Fibroblast of peridontal ligament (primary cell): ENCODE measurements around the gene NR5A2.

ENCODE experiments used
- DNase-seq: peaks from one replicate; pipeline ENCODE4 v3.0.0-alpha.2; 2010; ENCODE audit errors: extremely low read depth

The NR5A2 gene

DNA sequence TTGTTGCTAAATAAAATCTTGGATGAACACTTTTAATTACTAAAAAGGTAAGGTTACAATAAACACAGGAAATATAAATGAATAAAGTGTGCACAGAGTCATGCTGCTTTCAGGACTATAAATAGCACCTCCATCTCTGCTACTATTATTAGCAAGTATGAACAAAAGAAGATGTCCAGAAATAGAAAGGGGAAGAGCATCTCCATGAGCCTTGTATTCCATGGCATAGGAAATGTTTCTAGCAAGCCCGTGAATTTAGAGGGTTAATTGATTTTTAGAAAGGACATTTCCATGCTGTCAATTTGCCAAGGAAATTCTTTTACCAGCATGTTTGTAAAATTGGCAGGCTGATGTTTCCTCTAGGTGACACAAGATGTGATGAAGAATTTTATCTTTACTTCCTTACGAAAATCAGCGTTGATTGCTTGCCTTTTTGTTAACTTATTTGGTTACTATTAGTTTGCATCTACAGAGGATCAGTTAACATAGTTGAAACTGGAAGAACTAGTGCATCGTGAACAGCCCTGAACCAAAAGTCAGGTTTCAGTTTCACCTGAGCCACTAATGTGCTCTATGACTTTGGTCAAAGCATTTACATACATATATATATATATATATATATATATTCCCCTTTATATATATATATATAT lies 45.3 kb downstream of the NR5A2 start:
- DNase-seq, result no peak

DNA sequence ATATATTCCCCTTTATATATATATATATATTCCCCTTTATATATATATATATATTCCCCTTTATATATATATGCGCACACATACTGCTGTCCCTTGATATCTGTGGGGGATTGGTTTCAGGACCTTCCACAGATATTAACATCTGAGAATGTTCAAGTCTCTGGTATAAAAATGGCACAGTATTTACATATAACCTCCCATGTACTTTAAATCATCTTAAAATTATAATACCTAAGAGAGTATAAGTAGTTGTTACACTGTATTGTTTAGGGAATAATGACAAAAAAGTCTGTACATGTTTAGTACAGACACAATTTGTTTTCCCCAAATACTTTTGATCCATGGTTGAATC lies 45.8 kb downstream of the NR5A2 start:
- DNase-seq, result no peak

DNA sequence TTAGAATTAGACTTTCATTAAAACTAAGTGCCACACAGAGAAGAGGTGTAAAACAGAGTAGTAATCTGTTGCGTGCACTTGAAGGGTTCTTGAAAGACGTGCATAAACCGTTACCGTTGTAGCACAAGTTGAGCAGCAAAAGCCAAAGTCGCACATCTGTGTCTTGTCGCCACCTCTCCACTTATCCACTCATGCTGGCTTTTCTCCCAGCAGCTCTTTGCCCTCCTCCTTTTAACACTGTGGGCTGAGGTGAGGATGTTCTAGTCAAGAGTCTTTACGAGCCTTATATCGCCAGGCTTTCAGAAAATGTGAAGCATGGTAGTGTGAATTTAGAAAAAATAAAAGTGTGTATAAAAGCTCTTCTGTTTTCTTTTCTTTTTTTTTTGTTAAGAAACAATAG lies 48.0 kb downstream of the NR5A2 start:
- DNase-seq, result no peak

DNA sequence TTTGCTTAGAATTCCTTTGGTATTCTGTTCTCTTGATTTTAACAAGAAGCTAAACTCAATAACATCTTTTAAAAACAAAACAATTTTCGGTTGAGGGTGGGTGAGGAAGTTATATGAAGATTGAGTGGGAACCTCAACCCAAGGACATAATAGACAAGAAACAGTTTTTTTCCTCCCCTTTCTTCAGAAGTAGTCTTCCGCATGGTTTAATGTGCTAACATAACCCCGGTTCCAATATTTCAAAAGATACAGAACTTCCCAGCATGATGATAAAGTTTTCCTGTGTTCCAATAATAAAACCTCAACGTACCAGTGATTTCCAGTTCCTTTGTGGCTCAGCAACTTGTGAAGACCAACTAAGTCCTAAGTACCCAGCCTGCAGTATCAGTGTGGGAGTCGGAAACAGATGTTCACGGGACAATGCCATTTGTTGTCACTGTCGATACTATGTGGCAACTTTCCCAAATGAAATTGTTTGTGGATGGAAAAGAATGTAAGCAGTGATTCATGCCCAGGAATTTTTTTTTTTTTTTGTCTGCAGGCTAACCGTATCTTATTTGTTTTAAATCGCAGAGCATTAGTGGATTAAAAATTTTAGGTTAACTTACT lies 48.5 kb downstream of the NR5A2 start:
- peak; percentile 89 for DNase-seq

DNA sequence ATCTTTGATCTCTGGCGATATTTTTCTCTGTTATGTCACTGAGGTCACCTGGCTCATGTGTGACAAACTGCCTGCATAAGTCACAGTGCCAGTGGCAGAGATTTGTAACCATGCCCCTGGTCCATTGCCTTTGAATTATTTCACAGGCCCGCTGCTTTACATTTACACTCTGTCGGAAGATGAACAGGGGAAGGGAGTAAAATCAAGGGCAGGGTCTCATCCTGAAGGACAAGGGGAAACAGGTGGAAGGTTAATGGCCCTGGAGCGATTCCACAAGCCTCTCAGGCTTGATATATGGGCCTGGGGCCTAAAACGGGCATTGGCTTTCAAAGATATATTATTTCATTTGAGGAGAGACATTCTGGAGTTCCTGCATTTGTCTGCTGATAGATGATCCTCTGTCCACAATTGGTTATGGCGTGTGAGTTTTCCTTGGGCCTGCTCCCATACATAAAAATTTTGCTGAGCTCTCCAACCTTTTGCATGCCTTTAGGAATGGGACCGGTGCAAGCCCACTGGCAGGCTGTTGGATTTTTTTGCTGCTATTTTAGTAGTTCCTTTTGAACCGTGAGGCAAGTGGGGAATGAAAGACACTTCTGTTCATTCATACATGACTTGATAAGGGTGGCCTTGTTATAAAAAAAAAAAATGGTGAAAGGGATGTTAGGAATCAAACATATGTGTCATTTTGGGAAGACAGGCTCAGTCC lies 51.9 kb downstream of the NR5A2 start:
- DNase-seq, result no peak

DNA sequence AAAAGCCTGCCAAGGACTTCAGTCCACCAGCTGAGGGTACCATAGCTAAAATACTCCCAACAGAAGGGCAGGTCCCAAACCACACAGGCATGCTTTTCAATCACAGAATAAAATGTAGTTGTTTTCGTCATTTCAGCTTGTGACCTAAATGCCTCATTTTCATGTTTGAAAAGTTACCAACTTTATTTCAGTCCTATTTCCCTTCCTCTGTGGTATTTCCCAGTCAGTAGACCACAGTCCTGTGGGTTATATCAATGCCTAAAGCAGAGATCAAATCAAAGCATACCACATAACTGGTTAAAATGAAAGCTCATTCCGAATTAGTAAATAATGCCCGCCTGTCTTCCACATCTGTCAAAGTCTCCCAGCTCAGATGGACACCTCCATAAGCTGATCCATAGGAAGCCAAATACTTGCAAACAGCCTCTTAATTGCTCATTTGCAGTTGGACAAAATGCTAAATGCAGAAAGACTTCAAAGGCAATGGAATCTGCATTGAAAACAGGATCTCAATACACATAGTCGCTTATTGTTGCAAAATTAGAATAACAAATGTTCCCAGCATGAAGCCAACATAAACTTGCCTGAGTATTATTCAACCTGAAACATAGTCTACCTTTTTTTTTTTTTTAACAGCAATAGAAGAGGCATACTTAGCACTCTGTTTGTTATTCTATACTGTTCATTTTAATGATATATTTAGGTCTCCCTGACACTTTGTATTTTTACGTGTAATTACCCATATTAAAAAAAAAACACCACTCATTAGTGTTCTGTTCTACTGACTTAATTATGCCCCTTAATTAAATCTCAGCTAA lies 53.9 kb downstream of the NR5A2 start:
- DNase-seq, result peak; percentile 67

DNA sequence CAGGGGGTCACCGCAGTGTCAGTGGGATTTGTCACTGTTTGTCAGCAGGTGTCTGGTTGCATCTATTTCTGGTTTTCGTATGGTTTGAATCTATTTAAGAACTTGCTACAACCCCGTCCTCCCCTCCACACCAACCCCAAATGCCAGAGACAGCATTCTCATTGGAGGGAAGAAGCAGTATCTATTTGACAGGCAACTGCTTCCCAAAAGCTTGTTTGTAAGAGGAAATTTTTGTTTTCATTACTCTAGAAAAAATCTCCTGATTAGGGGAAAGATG lies 54.4 kb downstream of the NR5A2 start:
- no peak for DNase-seq

DNA sequence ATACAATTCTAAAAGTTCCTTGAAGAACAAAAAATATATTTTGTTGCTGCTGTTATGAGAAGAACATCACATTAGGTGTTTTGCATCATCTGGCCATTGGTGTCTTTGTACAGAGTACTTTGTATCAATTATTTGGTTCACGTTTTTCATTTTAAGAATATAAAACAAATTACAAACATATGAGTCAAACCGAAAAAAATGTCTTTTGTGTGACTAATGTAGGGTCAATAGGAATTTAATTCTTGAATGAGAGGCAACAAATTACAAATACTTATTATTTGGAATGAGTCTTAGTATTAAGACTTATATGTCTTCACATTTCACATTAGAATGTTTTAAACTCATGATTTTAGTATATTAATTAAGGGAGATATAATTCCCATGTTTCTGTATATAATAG lies 54.8 kb downstream of the NR5A2 start:
- DNase-seq, result no peak

DNA sequence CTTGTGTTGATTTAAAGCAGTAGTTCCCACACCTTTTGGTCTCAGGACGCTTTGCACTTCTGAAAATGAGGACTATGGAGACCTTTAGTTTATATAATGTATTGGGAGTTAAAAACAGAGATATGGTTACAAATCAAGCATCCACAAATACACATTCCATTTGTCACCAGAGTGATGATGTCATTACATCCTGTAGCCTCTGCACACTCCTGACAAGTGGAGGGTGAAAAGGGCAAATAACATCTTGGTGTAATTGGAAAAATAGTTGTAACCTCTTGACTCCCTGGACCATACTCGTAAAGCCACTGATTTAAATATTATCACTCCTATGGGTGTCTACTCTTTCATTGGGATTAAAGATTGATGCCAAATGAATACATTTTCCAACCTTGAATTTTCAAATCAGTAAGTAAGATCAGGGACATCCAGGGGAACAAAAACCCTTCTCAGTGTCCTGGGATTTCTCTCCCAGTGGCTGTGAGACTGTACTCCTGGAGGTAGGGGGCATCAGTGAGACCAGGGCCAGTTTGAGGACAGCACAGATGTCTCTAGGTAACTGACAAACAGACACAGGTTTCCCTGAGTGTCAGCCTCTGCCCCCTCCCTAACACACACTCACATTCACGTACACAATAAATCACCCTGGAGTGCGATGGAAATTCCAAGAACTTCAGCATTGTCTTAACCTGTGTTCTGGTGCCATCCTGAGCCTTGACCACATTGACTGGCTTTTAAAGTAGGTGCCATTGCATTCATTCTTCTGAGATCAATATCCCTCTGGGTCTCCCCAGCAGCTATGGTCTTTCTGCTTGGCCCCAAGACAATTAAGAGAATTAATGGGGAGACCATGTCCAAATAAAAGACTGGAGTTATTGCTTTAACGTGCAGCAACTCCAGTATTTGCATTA lies 63.0 kb downstream of the NR5A2 start:
- DNase-seq, result peak; percentile 15

DNA sequence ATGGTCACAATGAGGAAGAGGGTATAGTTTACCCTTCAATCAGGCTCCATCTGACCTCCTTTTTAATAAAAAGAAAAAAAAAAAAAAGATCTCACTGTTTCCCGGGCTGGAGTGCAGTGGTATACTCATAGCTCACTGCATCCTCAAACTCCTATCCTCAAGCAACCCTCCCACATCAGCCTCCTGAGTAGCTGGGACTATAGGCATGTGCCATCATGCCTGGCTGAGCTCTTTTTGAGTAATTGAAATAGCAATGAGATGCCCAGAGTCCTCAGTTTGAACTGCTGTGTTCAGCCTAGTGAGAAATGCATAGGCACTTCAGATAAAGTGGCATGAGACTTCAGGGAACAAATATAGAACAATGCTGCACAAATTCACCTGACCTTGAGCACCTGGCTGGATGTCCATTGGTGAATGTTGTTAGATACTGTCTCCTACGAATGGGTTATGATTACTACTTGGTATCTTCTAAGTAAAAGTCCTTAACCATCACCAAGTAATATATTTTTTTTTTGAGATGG lies 67.6 kb downstream of the NR5A2 start:
- DNase-seq, result no peak

DNA sequence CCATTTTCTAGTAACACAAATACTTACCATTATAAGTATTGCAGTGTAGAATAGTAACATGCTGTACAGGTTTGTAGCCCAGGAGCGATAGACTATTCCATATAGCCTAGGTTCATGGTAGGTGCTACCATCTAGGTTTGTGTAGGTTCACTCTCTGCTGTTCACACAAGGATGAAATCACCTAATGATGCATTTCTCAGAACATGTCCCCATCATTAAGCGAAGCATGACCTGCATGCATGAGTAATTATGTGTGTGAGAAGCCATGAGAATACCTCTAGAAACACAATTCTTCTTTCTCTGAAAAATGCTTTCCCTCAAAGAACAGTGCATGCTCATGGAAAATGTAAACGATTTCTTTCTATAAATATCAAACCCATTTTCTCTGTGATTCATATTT lies 69.3 kb downstream of the NR5A2 start:
- no peak for DNase-seq

DNA sequence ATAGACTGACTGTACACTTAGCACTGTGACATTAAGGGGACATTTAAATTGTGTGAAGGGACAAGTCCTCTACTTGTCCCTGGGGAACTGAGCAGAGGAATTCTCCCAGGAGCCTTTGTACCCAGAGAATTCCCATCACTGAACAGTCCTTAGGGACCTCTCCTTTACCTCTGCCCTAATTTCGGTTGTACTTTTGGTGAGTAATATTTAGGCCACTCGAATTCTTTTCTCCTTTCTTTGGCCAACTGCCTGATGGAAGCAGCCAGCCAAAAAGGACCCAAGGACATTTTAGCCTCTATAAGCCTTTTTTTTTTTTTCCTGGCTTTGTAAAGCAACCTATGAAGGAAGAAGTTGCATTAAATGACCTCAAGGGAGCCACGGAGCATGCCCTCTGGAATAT lies 71.5 kb downstream of the NR5A2 start:
- peak; percentile 37 for DNase-seq

DNA sequence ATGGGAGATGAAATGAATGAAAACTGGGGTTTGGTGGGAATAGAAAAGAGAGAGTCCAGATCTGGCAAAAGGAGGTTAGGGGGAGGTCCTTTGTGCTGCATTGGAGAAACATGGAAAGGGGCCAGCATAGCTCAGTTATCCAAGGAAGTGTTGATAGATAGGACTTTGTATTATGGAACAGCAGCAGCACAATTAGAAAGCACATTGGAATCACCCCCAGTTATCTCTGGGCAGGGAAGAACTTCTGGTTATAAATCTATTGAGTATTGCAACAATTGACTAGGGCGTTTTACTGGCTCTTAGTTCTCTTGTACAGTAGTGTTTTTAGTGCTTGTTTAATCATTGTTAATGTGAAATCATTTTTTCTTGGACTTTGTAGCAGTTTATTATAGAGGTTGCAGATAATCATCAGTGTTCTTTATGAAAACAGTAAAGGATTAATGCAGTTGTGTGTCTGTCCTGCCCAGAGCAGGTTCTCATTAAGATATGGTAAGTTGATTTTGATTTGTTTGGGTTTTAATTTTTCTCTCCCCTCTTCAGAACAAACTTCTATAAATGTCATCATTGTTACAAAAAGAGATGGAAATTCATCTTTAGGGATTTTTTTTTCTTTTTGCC lies 76.6 kb downstream of the NR5A2 start:
- no peak for DNase-seq

DNA sequence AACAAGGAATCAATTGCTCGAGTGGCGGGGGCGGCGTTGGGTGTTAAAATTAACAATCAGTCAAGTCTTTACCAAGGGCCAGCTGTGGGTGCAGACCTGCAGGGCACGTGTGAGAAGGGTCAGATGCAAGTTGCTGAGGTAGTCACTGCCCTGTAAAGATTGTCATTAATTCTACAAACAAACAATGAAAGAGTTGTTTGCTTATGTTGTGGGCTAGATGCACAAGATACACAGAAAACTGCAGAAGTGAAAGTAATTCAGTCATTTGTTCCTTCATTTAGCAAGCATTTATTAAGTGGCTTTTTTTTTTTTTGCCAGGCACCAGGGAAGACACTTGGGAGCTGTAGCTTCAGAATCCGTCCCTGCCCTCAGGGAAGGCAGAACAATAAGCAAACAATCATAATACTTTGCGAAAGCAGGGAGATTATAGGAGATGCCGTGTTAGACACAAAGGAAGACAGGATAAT lies 79.5 kb downstream of the NR5A2 start:
- DNase-seq, result peak; percentile 12

DNA sequence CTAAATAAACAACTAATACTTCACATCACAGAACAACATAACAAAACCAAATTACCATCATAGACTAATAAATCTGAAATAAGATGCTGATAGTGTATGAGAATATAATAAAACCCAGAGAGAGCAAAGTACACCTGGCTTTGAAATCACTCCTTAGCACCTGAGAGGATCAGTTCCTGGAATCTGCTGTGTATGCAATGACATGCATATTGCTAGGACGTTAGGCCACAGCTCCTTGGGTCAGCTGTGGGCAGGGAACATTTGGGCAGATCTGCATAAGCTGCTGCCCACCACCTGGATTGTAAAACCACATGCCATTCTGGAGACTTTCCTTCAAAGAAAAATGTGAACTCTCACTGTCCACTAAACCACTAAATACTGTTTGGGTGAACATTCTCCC lies 81.1 kb downstream of the NR5A2 start:
- DNase-seq, result no peak

DNA sequence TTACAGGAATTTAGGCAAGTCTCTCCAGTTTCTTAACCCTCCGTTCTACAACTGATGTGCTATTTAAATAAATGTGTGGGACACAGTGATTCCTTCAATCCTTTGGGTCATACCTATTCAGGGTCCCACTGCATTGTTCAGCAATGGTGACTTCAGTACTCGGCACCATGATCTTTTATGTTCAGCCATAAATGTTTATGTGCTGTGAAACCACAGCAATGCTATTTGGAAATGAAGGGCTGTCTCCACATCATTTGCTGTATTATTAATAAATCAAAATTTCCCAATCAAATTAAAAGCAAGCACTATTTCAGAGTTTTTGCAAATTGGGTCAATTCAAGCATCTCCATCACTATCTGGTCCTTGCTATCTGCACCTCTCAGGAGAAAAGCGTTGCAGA lies 84.8 kb downstream of the NR5A2 start:
- DNase-seq, result no peak

DNA sequence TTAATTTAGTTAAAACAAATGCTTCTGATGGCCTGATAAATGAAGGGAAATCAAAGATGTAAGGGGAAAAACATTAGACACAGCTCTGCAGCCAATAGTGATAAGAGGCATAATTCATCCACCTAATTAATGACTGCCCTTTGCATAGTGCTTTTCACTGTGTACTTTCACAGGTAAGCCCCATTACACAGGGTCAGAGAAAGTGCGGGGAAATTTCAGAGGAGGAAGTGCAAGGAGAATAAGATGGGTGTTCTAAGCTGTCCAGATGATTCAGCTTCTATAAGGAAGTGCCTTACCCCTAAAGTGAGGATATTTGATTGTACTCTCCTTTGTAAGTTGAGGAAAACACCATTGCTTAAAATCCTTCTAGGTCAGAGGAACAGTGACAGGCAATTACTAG lies 88.0 kb downstream of the NR5A2 start:
- DNase-seq, result no peak

DNA sequence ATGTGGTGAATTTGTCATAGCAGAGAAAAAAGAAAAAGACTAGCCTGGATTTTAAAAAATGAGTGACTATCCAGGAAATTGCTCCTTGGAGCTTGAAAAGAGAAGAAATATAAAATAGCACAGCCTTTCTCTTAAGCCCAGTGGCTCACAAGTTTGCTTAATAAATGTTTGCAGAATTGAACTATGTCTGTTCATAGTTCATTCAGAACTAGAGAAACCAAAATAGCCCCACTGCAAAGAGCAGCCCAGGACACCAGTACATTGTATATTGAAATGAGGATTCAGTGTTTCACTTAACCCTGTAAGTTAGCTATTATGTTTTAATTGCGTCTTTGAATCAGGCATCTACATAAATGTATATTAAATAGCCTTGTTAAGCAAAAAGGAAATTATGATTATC lies 88.8 kb downstream of the NR5A2 start:
- DNase-seq, result no peak

DNA sequence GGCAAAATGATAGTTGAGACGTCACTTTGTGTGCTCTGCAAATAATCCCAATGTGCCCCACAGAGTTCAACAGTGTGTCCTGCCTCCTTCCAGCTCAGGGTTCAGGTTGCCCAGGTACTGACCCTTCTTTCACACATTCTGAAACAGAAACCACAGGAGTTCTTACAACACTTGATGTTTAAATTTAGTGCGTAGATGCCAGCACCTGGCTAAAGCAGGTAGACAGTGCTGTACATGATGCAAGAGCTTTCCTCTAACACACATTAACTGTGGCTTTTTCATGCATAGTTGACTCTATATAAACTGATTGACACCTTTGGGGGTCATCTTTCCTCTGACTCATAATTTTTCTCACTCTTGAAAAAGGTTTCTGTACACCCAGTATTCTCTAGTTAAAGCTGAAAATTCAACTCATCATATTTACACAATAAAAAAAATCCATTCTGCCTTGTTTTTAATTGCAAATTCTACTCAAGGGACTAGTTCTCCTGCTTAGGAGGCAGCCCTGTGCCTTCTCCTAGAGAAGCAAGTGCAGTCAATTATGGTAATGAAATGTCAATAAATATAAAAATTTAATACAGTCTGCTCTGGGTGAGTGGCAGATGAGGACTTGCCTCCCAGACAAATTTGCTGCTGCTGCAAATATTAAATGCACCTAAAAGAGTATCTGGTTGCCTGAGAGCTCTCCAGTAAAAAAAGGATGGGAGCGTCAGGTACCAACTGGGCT lies 91.4 kb downstream of the NR5A2 start:
- no peak for DNase-seq

DNA sequence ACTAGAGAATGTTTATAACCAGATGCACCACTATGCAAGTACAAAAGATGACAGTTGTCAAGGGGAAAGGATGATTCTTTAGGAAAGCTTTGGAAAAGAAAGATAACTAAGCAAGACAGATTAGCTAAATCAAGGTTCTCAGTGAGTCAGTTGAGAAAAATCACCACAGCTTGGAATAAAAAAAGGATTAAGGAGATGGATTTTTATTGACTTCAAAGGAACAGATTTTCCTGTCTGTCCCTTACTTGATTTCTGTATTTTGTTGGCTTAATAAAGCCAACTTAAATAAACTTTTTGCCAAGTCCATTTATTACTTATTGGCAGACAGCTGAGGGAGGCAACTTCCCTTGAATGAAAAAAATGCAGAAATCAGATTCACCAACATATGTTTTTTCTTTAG lies 93.9 kb downstream of the NR5A2 start:
- peak; percentile 30 for DNase-seq
